Loucy (cell line): Measurements from ENCODE around the gene SLC4A5.

Source experiments
- EZH2phosphoT487 ChIP-seq: fragments of 200-600 bp; IDR thresholded peaks from 2 replicates; pipeline ENCODE4 v1.6.1; 2018; ENCODE audit warnings: antibody characterized with exemption, mild to moderate bottlenecking, moderate library complexity, borderline replicate concordance
- TF ChIP-seq, protein P1 (sequence below): fragments of 200-600 bp; sonication (generic); conservative IDR thresholded peaks from 2 replicates; pipeline ENCODE4 v1.5.1; 2014; ENCODE audit warnings: mild to moderate bottlenecking, antibody characterized with exemption, low read length

DNA sequence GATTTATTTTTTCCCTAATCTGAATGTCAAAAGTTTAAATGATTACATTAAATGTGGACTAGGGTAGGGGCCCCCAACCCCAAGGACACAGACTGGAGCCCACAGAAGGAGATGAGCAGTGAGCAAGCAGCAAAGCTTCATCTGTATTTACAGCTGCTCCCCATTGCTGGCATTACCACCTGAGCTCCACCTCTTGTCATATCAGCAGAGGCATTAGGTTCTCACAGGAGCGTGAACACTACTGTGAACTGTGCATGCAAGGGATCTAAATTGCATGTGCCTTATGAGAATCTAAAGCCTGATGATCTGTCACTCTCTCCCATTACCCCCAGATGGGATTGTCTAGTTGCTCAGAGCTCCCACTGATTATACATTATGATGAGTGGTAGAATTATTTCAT is 168.3 kb downstream of the SLC4A5 start:
- TF ChIP-seq, protein P1, sequence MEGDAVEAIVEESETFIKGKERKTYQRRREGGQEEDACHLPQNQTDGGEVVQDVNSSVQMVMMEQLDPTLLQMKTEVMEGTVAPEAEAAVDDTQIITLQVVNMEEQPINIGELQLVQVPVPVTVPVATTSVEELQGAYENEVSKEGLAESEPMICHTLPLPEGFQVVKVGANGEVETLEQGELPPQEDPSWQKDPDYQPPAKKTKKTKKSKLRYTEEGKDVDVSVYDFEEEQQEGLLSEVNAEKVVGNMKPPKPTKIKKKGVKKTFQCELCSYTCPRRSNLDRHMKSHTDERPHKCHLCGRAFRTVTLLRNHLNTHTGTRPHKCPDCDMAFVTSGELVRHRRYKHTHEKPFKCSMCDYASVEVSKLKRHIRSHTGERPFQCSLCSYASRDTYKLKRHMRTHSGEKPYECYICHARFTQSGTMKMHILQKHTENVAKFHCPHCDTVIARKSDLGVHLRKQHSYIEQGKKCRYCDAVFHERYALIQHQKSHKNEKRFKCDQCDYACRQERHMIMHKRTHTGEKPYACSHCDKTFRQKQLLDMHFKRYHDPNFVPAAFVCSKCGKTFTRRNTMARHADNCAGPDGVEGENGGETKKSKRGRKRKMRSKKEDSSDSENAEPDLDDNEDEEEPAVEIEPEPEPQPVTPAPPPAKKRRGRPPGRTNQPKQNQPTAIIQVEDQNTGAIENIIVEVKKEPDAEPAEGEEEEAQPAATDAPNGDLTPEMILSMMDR: no peak
- no peak for TF ChIP-seq EZH2phosphoT487
